Panc1 (cell line): ENCODE results near the gene PGRMC2. TPM values are rescaled to one million over a fixed set of nuclear protein-coding genes. Genes with fewer than 3 reads are reported as not detected.

Experiments used
- ATAC-seq: fragments of 200-7000 bp; cut with Tn5 transposase; 2 replicates; pipeline ENCODE4 v1.9.1; 2020; ENCODE audit warnings: mild to moderate bottlenecking, moderate library complexity
- Bru-seq: library from RNA; stranded (reverse); fragments of 400-500 nt; gene quantifications from one replicate; lab custom pipeline; 2021; lab: Mats Ljungman, UMichigan
- BruChase-seq, 2 experiments: library from RNA; stranded (reverse); fragments of 400-500 nt; gene quantifications; one replicate each; lab custom pipeline; 2021; lab: Mats Ljungman, UMichigan
- BruUV-seq: library from RNA; stranded (reverse); fragments of 400-500 nt; replicated peaks from 2 replicates; lab custom pipeline; 2021; lab: Mats Ljungman, UMichigan
- CTCF ChIA-PET: fragments of 300-600 bp; sonication (Branson Sonifier 250); formaldehyde crosslinking; loops from one replicate; lab custom pipeline; 2022; ENCODE audit warnings: antibody characterized with exemption; lab: Charles Lee
- POLR2A ChIA-PET: fragments of 300-600 bp; sonication (Branson Sonifier 250); formaldehyde crosslinking; loops from one replicate; lab custom pipeline; 2022; ENCODE audit warnings: antibody characterized with exemption; lab: Charles Lee
- DNase-seq: peaks from one replicate; pipeline ENCODE4 v3.0.0-alpha.2; 2010; ENCODE audit warnings: low read depth, low spot score
- H3K27ac ChIP-seq: 2 replicates; pipeline ENCODE4 v1.5.1; 2011; ENCODE audit warnings: mild to moderate bottlenecking, low read length, inconsistent platforms
- H3K27me3 ChIP-seq: fragments of 200-500 bp; sonication (Bioruptor generic); 2 replicates; pipeline ENCODE4 v1.6.0; 2014; ENCODE audit warnings: low read length, inconsistent platforms; ENCODE audit not compliant: control insufficient read depth, insufficient read depth
- H3K36me3 ChIP-seq: fragments of 200-500 bp; sonication (Bioruptor generic); 2 replicates; pipeline ENCODE4 v1.5.1; 2014; ENCODE audit warnings: inconsistent platforms, mild to moderate bottlenecking, low read length, moderate library complexity; ENCODE audit not compliant: control insufficient read depth, insufficient read depth
- H3K4me1 ChIP-seq: 2 replicates; pipeline ENCODE4 v1.5.1; 2011; ENCODE audit warnings: inconsistent platforms, mild to moderate bottlenecking, low read length, moderate library complexity; ENCODE audit not compliant: control insufficient read depth, insufficient read depth
- H3K4me3 ChIP-seq, 2 experiments: 2 replicates each; pipeline ENCODE4 v1.5.1; 2011 to 2012; ENCODE audit warnings: low read depth in 2 of 2, low read length in 2 of 2, mild to moderate bottlenecking in 2 of 2, inconsistent platforms in 1 of 2, moderate library complexity in 1 of 2
- H3K9me3 ChIP-seq: fragments of 200-500 bp; sonication (Bioruptor generic); 2 replicates; pipeline ENCODE4 v1.5.1; 2014; ENCODE audit warnings: low read depth, mild to moderate bottlenecking, inconsistent platforms, low read length, moderate library complexity; ENCODE audit not compliant: control insufficient read depth, insufficient read depth
- CTCF ChIP-seq: fragments of 450-650 bp; IDR thresholded peaks from 2 replicates; pipeline ENCODE4 v1.5.1; 2017; ENCODE audit warnings: mild to moderate bottlenecking
- POLR2AphosphoS5 ChIP-seq: IDR thresholded peaks from 2 replicates; pipeline ENCODE4 v1.6.1; 2012; ENCODE audit warnings: mild to moderate bottlenecking, low read depth, low read length, moderate library complexity
- REST ChIP-seq, 2 experiments: IDR thresholded peaks; 2 replicates each; pipeline ENCODE4 v1.6.1; 2011 to 2012; ENCODE audit warnings: low read depth in 2 of 2, control low read depth in 1 of 2, low read length in 1 of 2, mild to moderate bottlenecking in 1 of 2, moderate library complexity in 1 of 2; ENCODE audit not compliant: insufficient read depth in 1 of 2
- SIN3A ChIP-seq: IDR thresholded peaks from 2 replicates; pipeline ENCODE4 v1.6.1; 2012; ENCODE audit warnings: low read depth, mild to moderate bottlenecking, low read length, moderate library complexity, borderline replicate concordance; ENCODE audit not compliant: insufficient read depth
- TCF7L2 ChIP-seq: IDR thresholded peaks from 2 replicates; pipeline ENCODE4 v1.6.1; 2011; ENCODE audit warnings: mild to moderate bottlenecking, low read depth, low read length, inconsistent platforms
- in situ Hi-C: cut with HindIII; loops from 2 replicates; pipeline ENCODE4 v1.10.0; 2016; ENCODE audit warnings: low sequenced_read_pairs, low pct_unique_long_range_greater_than_20kb
- intact Hi-C: fragments of 100-400 bp; cut with micrococcal nuclease; formaldehyde crosslinking; loops from one replicate; pipeline ENCODE4 v1.10.0; 2022; ENCODE audit not compliant: unreplicated experiment
- long read RNA-seq: library from polyadenylated mRNA; unstranded; transcript quantifications from one replicate; pipeline ENCODE4 v2.0.0, GENCODE V29; 2021; ENCODE audit not compliant: unreplicated experiment
- polyA plus RNA-seq: library from polyadenylated mRNA; unstranded; fragments of >200 nt; gene quantifications from one replicate; pipeline ENCODE4 v1.2.1, GENCODE V29; 2012; ENCODE audit warnings: missing spikeins; ENCODE audit not compliant: insufficient read length
- total RNA-seq: library from RNA; stranded (reverse); gene quantifications from one replicate; pipeline ENCODE4 v1.2.1, GENCODE V29; 2021; ENCODE audit not compliant: unreplicated experiment

Gene PGRMC2
- total RNA-seq: 47.6 TPM
- polyA plus RNA-seq: 44.4 TPM
- percentile 90 among the genes with signal in this experiment for Bru-seq, nascent RNA
- BruChase-seq, experiment 1, labeled RNA remaining after a 2-hour chase: percentile 91 among the genes with signal in this experiment
- percentile 92 among the genes with signal in this experiment for BruChase-seq, experiment 2, labeled RNA remaining after a 6-hour chase
- long read RNA-seq, transcript PGRMC2-208 (3 exons, 3,783 nt): major isoform, 47 of 61 reads
- long read RNA-seq, partial matches to known transcripts: 2 of 61 reads
- long read RNA-seq, other reads (novel, unspliced or antisense): 11 of 61 reads

GRCh38 chr4:128287141-128287870 is at the start of gene PGRMC2:
TSS of gene PGRMC2 (minus strand) at chr4:128287813. CDS start at chr4:128287790, 23 bp downstream.
- Histone ChIP-seq H3K27ac (peak within 1 kb of the TSS; percentile 96), H3K9me3 (no peaks in the 10 kb centered on the region), H3K36me3 (no peaks in the 10 kb centered on the region; the same call in none of the 2 replicates), H3K27me3 (no peaks in the 10 kb centered on the region), H3K4me3 (peak within 1 kb of the TSS; percentile 78 to 86), H3K4me1 (no peaks in the 10 kb centered on the region; the same call in 1 of the 2 replicates)
- ATAC-seq (peak; percentile 54), DNase-seq (no peak)
- ChIA-PET POLR2A (interaction anchor here (0.7 kb wide), 1 partner anchor 9 kb away, joined by 4 read pairs; no protein-coding TSS in a partner anchor), CTCF (interaction anchor here (0.6 kb wide), 2 partner anchors 25 to 27 kb away, joined by 3 read pairs; no protein-coding TSS in a partner anchor)
- no TSS peak for BruUV-seq
- in situ Hi-C loops (no loop called here), intact Hi-C loops (no loop called here)
- 0 out of 2 replicates have a peak, but pooled peaks have one; percentile 22 for TF ChIP-seq SIN3A
- 0 out of 4 replicates have a peak, but pooled peaks of 1 of the 2 experiments have one; percentile 23 for TF ChIP-seq REST (IDR thresholded peaks at IDR 0.05; ENCODE audit: insufficient read depth in 1 of 2, low read depth in 2 of 2, low read length in 1 of 2)
- TF ChIP-seq POLR2AphosphoS5: no peak
- TF ChIP-seq TCF7L2: no peak

GRCh38 chr4:128335541-128335940 is 47.9 kb upstream of the PGRMC2 start:
- TF ChIP-seq TCF7L2: no peak
- TF ChIP-seq REST (IDR thresholded peaks at IDR 0.05; ENCODE audit: insufficient read depth in 1 of 2, low read depth in 2 of 2, low read length in 1 of 2): no peak
- no peak for TF ChIP-seq CTCF
- no peak for TF ChIP-seq POLR2AphosphoS5
- TF ChIP-seq SIN3A: no peak
- H3K27me3 ChIP-seq: no peaks in the 10 kb centered on the region
- ATAC-seq (no peak), DNase-seq (no peak)
- intact Hi-C loops: no loop called here
- ChIA-PET POLR2A (no interaction called here), CTCF (no interaction called here)
- no peaks in the 10 kb centered on the region for H3K9me3 ChIP-seq
- no peaks in the 10 kb centered on the region for H3K4me1 ChIP-seq
- BruUV-seq: no TSS peak
- H3K36me3 ChIP-seq: no peaks in the 10 kb centered on the region
- no peak overlapping the region for H3K4me3 ChIP-seq
- no peak overlapping the region for H3K27ac ChIP-seq
- in situ Hi-C loops: no loop called here
